ENCODE data around the gene SNRPD2. TPM values are rescaled to one million over a fixed set of nuclear protein-coding genes. Genes with fewer than 3 reads are reported as not detected.
A peak's percentile ranks its signal among the peaks of the same experiment; 100 is the strongest.

The SNRPD2 gene
- total RNA-seq, 1 experiment from 2014 or later = 793 TPM

DNA sequence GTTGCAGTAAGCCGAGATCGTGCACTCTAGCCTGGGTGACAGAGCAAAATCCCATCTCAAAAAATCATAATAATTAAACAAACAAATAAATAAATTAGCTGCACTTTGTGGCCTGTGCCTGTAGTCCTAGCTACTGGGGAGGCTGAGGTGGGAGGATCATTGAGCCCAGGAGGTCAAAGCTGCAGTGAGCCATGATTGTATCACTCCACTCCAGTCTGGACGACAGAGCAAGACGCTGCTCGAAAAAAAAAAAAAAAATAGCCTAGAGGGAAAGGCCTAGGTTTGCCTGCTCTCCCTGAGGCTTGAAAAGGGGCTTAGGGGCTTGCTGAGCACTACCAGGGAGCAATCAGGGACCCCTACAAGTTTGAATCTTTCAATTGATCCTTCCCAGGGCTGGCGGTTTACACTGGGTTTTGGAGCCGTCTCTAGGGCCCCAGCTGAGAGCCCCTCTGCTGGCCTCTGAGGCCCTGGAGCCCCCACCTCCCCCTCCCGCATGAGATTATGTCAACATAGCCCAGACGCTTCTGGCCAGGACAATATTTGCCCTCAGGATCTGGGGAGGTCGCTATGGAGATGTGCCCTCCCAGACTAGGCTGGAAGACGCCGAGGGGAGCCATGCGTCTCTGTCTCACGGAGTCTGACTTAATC lies 34.1 kb downstream of the SNRPD2 start:
- H3K56ac ChIP-seq (ENCODE audit: insufficient read length, low read depth, low read length) = no peak overlapping the region
- H3K27me3 Mint-ChIP-seq (ENCODE audit: low read depth) = peaks cover 23% of the 10 kb centered on the region
- peak overlapping the region in 1 of 3 experiments; percentile 27; a peak in 1 of 7 replicates for H3K27ac Mint-ChIP-seq
- no peak overlapping the region for H3K4me3 Mint-ChIP-seq
- no peaks in the 10 kb centered on the region for H3K23me2 ChIP-seq (ENCODE audit: insufficient read length, low read depth, low read length, poor library complexity, severe bottlenecking)
- peaks cover 6 to 21% of the 10 kb centered on the region in 2 experiments; a peak in 3 of 4 replicates for H3K4me1 Mint-ChIP-seq
- no peak overlapping the region for H2BK12ac ChIP-seq (ENCODE audit: insufficient read length, low read depth, low read length)
- no peak overlapping the region for H3K4ac ChIP-seq (ENCODE audit: low read depth, low read length)
- H2BK120ac ChIP-seq (ENCODE audit: low read depth, low read length, poor library complexity, severe bottlenecking) = no peak overlapping the region
- TF ChIP-seq, protein P1, sequence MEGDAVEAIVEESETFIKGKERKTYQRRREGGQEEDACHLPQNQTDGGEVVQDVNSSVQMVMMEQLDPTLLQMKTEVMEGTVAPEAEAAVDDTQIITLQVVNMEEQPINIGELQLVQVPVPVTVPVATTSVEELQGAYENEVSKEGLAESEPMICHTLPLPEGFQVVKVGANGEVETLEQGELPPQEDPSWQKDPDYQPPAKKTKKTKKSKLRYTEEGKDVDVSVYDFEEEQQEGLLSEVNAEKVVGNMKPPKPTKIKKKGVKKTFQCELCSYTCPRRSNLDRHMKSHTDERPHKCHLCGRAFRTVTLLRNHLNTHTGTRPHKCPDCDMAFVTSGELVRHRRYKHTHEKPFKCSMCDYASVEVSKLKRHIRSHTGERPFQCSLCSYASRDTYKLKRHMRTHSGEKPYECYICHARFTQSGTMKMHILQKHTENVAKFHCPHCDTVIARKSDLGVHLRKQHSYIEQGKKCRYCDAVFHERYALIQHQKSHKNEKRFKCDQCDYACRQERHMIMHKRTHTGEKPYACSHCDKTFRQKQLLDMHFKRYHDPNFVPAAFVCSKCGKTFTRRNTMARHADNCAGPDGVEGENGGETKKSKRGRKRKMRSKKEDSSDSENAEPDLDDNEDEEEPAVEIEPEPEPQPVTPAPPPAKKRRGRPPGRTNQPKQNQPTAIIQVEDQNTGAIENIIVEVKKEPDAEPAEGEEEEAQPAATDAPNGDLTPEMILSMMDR (conservative IDR thresholded peaks at IDR 0.05) = no peak
- H4K8ac ChIP-seq (replicated peaks; ENCODE audit: insufficient read length, low read depth, low read length) = no peak overlapping the region
- H3K9ac ChIP-seq (ENCODE audit: extremely low read depth, insufficient read length, low read length) = no peak overlapping the region
- no peak overlapping the region for H2AFZ ChIP-seq (ENCODE audit: low read length)
- no peak overlapping the region for H3K27ac ChIP-seq (ENCODE audit: insufficient read length, low read depth, low read length)
- WGBS (ENCODE audit: extremely low coverage, insufficient read length, low lambda C conversion rate) = no CpG with 5 or more reads among the region's 14 CpGs
- no peaks in the 10 kb centered on the region for H4K20me1 ChIP-seq (ENCODE audit: control insufficient read depth, insufficient read depth, insufficient read length)
- H4K5ac ChIP-seq (ENCODE audit: insufficient read length, low read depth, low read length) = no peak overlapping the region
- H3K9me3 ChIP-seq (ENCODE audit: control insufficient read depth, low read depth, low read length) = no peaks in the 10 kb centered on the region
- H2BK5ac ChIP-seq (ENCODE audit: insufficient read length, low read length) = no peak overlapping the region
- no peak overlapping the region for H2BK20ac ChIP-seq (ENCODE audit: low read depth, low read length, poor library complexity, severe bottlenecking)
- no peak overlapping the region for H4K91ac ChIP-seq (ENCODE audit: insufficient read length, low read depth, low read length)
- H3K79me2 ChIP-seq (ENCODE audit: insufficient read depth, low read length) = no peaks in the 10 kb centered on the region
- H3K4me2 ChIP-seq (ENCODE audit: insufficient read depth, insufficient read length, low read length) = no peak overlapping the region
- H3K4me1 ChIP-seq (ENCODE audit: insufficient read depth, low read length) = no peaks in the 10 kb centered on the region
- H3K79me1 ChIP-seq (ENCODE audit: insufficient read depth, low read depth, low read length, poor library complexity, severe bottlenecking) = no peaks in the 10 kb centered on the region
- H3K27me3 ChIP-seq (ENCODE audit: insufficient read depth, low read length) = no peaks in the 10 kb centered on the region
- no peak overlapping the region for H3K14ac ChIP-seq (ENCODE audit: insufficient read depth, low read length)
- H2AK5ac ChIP-seq (ENCODE audit: insufficient read length, low read length) = no peak overlapping the region
- no peak overlapping the region for H3T11ph ChIP-seq (ENCODE audit: low read length)
- H2BK15ac ChIP-seq (ENCODE audit: low read depth, low read length) = no peak overlapping the region
- no peak overlapping the region for H3K18ac ChIP-seq (ENCODE audit: insufficient read length, low read depth, low read length)
- no peak overlapping the region for H3K23ac ChIP-seq (ENCODE audit: insufficient read length, low read depth, low read length)
- H3K9me3 Mint-ChIP-seq = peaks cover 0 to 3% of the 10 kb centered on the region in 2 experiments; a peak in 1 of 5 replicates
- DNase-seq = no peak
- no peaks in the 10 kb centered on the region for H3K36me3 Mint-ChIP-seq (ENCODE audit: insufficient read depth in 1 of 3, low read depth in 3 of 3)

All from H9 (cell line).